ENCODE data around the gene PSMB7.

Gene PSMB7

DNA sequence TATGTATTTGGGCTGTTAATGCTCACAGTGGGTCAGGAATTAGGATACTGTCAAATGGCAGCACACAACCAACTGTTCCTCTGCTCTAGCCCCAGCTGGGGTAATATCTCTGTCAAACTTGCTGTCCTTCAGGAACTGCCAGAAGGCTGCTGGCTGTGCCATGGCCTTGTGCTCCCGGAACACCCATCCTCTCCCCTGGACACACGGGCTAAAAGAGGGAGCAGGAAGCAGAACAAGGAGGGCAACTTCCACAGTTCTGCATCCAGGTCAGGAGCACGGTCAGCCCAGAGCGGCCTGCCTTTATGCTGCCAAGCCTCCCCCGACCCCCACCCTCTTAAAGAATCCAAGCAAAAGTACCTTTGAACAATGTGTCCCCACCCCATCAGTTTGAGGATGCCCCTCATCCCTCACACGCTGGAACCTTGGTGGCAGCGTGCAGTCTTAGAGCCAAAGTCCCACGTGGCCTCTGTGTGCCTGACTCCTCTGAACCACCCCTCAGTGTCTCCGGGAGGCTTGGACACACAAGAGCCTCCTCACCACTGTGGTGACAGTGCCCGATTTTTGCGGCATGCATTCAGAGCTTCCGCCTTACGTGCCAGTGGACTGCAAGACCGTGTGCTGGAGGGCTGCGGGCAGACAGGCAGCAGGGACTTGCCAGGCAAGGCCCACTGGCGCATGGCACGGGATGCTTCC is 60.8 kb downstream of the PSMB7 start:
- no peak overlapping the region for H3K4me3 ChIP-seq (replicated peaks; ENCODE audit: low read depth, low read length)
- DNase-seq (ENCODE audit: low read depth) = no peak
- TF ChIP-seq, protein P1, sequence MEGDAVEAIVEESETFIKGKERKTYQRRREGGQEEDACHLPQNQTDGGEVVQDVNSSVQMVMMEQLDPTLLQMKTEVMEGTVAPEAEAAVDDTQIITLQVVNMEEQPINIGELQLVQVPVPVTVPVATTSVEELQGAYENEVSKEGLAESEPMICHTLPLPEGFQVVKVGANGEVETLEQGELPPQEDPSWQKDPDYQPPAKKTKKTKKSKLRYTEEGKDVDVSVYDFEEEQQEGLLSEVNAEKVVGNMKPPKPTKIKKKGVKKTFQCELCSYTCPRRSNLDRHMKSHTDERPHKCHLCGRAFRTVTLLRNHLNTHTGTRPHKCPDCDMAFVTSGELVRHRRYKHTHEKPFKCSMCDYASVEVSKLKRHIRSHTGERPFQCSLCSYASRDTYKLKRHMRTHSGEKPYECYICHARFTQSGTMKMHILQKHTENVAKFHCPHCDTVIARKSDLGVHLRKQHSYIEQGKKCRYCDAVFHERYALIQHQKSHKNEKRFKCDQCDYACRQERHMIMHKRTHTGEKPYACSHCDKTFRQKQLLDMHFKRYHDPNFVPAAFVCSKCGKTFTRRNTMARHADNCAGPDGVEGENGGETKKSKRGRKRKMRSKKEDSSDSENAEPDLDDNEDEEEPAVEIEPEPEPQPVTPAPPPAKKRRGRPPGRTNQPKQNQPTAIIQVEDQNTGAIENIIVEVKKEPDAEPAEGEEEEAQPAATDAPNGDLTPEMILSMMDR (IDR thresholded peaks at IDR 0.05; ENCODE audit: low read length, missing control alignments) = no peak

DNA sequence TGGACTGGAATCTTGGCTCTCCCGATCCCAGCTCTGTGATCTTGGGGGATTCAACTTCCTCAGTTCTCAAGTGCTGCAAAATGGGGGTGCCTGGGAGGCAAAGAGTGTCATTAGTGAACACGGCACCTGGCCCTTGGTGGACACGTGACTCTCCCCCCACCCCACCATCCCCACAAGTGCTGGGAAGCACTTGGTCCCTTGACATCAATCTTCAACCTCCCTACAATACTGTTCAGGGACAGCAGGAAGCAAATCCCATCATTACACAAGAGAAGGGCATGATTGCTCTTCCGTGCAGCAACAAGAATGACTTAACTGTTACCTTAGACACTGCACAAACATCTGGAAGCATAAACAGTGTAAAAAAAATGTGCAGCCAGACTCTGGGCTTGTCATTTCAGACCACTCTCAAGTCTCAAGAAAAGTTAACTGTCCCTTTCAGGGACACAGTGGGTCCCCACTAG is 61.4 kb downstream of the PSMB7 start:
- no peak overlapping the region for H3K4me3 ChIP-seq (replicated peaks; ENCODE audit: low read depth, low read length)
- peak; percentile 65 for DNase-seq (ENCODE audit: low read depth)
- TF ChIP-seq, protein P1 (IDR thresholded peaks at IDR 0.05; ENCODE audit: low read length, missing control alignments) = no peak

DNA sequence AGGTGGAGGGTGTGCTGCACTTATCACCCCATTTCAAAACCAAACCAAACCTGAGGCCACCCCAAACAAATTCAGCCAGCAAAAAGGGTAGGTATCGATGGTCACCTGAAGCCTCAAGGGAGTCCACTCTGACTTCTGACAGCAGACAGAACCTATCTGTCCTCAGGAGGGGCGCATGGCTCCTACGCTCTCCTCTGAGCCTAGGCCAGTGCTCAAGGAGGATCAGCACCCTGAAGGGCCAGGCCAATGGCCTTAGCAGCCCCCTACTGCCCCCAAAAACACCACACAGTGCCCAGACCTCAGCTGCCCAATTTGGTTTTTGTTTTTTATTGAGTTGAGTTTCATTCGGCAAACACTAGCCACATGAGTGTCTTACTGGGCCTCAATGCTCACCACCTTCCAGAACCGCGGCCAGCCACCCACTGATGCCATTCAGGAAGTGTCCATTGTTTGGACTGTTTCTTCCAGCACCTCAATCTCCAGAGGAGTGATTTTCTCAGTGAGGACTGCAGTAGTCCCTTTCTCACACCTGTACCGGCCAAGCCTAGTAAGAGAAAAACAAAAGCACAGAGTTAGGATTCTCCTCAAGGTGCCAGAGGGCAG is 62.0 kb downstream of the PSMB7 start:
- no peak overlapping the region for H3K4me3 ChIP-seq (replicated peaks; ENCODE audit: low read depth, low read length)
- TF ChIP-seq, protein P1 (IDR thresholded peaks at IDR 0.05; ENCODE audit: low read length, missing control alignments) = no peak
- no peak for DNase-seq (ENCODE audit: low read depth)

DNA sequence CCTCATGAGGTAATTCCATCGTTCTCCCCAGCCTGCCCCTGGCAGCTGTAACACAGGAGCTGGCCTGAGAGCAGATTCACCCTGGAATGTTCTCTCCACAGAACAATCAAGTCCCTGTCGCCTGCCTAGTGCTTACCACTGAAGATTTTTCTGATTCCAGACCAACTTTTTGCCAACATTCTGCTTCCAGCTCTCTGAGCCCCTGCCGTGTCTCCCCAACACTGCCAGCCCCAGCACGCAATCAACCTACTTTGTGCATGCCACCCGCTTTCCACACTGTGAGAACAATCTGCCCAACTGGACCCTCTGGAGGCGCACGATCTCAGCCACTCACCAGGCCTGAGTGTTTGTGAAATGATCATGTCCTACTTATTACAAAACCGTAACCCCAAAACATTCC is 62.6 kb downstream of the PSMB7 start:
- TF ChIP-seq, protein P1 (IDR thresholded peaks at IDR 0.05; ENCODE audit: low read length, missing control alignments) = no peak
- DNase-seq (ENCODE audit: low read depth) = no peak
- no peak overlapping the region for H3K4me3 ChIP-seq (replicated peaks; ENCODE audit: low read depth, low read length)

DNA sequence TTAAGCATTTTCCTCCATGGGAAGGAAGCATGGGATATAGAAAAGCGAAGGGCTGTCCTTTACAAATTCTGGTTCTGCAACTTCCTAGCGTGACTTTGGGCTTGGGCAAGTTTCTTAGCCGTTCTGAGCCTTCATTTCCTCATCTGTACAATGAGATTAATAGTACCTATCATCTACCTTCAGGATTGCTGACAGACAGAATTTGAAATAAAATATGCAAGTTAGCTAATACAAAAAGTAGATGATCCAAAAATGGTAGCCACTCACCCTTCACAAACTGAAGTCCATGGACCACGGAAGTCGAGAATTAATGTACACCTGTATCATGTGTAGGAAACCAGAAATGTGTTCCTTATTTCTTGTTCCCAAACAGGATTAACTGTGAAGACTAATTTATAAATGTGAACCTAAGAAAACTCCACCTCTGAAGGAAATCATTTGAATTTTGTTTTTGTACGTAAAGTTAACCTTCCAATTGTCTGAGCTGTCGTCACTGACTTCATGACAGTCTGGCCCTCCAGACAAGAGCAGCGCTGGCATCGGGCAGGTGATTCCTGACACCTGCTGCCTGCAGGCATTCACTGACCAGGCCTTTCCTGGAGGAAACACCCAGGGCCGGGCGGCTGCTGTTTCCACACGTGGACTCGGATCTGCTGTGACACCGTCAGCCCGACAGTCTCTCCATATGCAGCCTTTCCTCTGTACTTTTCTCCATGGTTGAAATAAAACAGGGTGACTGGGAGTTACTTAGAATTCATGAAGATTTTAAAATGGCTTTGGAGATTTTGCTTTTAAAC is 63.4 kb downstream of the PSMB7 start:
- no peak for DNase-seq (ENCODE audit: low read depth)
- TF ChIP-seq, protein P1 (IDR thresholded peaks at IDR 0.05; ENCODE audit: low read length, missing control alignments) = no peak

DNA sequence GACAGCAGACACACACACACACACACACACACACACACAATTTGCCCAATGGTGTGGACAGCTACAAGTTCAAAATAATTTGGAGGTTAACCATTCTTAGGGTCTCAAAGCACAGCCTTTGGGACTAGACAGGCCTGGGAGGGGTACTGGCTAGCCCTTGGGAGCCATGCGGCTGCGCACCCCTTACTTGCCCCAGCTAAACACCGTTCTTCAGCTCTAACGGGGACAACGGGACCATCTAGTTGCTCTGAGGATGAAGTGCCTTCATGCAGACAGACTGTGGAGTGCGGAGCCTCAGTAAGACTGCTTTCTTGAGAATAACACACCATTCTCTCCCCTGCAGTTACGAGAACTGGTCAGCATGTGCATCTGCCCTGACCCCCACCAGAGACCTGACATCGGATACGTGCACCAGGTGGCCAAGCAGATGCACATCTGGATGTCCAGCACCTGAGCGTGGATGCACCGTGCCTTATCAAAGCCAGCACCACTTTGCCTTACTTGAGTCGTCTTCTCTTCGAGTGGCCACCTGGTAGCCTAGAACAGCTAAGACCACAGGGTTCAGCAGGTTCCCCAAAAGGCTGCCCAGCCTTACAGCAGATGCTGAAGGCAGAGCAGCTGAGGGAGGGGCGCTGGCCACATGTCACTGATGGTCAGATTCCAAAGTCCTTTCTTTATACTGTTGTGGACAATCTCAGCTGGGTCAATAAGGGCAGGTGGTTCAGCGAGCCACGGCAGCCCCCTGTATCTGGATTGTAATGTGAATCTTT is 64.6 kb downstream of the PSMB7 start:
- TF ChIP-seq, protein P1 (IDR thresholded peaks at IDR 0.05; ENCODE audit: low read length, missing control alignments) = no peak
- H3K4me3 ChIP-seq (replicated peaks; ENCODE audit: low read depth, low read length) = no peak overlapping the region
- no peak for DNase-seq (ENCODE audit: low read depth)

More for the DNA sequence above, 63.4 kb downstream of the PSMB7 start:
- H3K4me3 ChIP-seq (replicated peaks; ENCODE audit: low read depth, low read length) = no peak overlapping the region
